CD1c-positive myeloid dendritic cell (primary cell): ENCODE data around the gene ZNF839.
"Not testable (repeated sequence)": the region's sequence is repeated elsewhere in the genome, so short reads cannot be mapped to it uniquely, and the experiment has no call there.

Experiments used
- DNase-seq: peaks from one replicate; pipeline ENCODE4 v3.0.0-alpha.2; 2016; ENCODE audit errors: extremely low spot score

The ZNF839 gene

GRCh38 chr14:102314242-102315011, 5.1 kb upstream of the ZNF839 start:
- DNase-seq = peak; percentile 88

GRCh38 chr14:102315121-102315520, 4.4 kb upstream of the ZNF839 start:
- DNase-seq = no peak

- no peak for DNase-seq
These were observed 3.2 kb upstream of the ZNF839 start for GRCh38 chr14:102316338-102316742.

GRCh38 chr14:102316743-102317563, 2.6 kb upstream of the ZNF839 start:
- peak; percentile 96 for DNase-seq

- no peak for DNase-seq
These were observed 1.8 kb upstream of the ZNF839 start for GRCh38 chr14:102317564-102318248.

- DNase-seq = no peak
These were observed 717 bp upstream of the ZNF839 start for GRCh38 chr14:102318781-102319276.

- no peak for DNase-seq
These were observed 601 bp downstream of the ZNF839 start for GRCh38 chr14:102320033-102320660.

- no peak for DNase-seq
These were observed 1.3 kb downstream of the ZNF839 start for GRCh38 chr14:102320671-102321455.

GRCh38 chr14:102321456-102322422, 2.2 kb downstream of the ZNF839 start:
- DNase-seq = no peak

- DNase-seq = peak; percentile 51
These were observed 3.6 kb downstream of the ZNF839 start for GRCh38 chr14:102323102-102323501.

GRCh38 chr14:102325791-102326345, 6.3 kb downstream of the ZNF839 start:
- no peak for DNase-seq

GRCh38 chr14:102326583-102326982, 7.0 kb downstream of the ZNF839 start:
- DNase-seq = no peak

- not testable (repeated sequence) for DNase-seq
These were observed 9.8 kb downstream of the ZNF839 start for GRCh38 chr14:102329381-102329780.

- DNase-seq = no peak
These were observed 11.3 kb downstream of the ZNF839 start for GRCh38 chr14:102330806-102331205.

- DNase-seq = peak; percentile 29
These were observed 13.8 kb downstream of the ZNF839 start for GRCh38 chr14:102333390-102333789.

- no peak for DNase-seq
These were observed 14.5 kb downstream of the ZNF839 start for GRCh38 chr14:102333795-102334705.

GRCh38 chr14:102335163-102335562, 15.6 kb downstream of the ZNF839 start:
- DNase-seq = no peak

GRCh38 chr14:102338724-102339123, 19.2 kb downstream of the ZNF839 start:
- no peak for DNase-seq
